Testis (tissue), 3 donors: Measurements from ENCODE around the gene PTPN2. TPM values are rescaled to one million over a fixed set of nuclear protein-coding genes. Genes with fewer than 3 reads are reported as not detected.

Experiments
- DNase-seq: peaks from one replicate; pipeline ENCODE4 v3.0.0-alpha.2; 2019
- H3K27ac ChIP-seq, 2 donors: fragments of 200-600 bp; sonication (generic); one replicate each; pipeline ENCODE4 v1.5.1; 2019
- H3K27me3 ChIP-seq: fragments of 200-600 bp; sonication (generic); one replicate; pipeline ENCODE4 v1.5.1; 2019
- H3K36me3 ChIP-seq: fragments of 200-600 bp; sonication (generic); one replicate; pipeline ENCODE4 v1.5.1; 2017; ENCODE audit warnings: low read depth; ENCODE audit errors: missing control alignments
- H3K4me1 ChIP-seq: fragments of 200-600 bp; sonication (generic); one replicate; pipeline ENCODE4 v1.5.1; 2019
- H3K4me3 ChIP-seq, 2 donors: fragments of 200-600 bp; sonication (generic); one replicate each; pipeline ENCODE4 v1.5.1; 2017 to 2019
- H3K9me3 ChIP-seq: fragments of 200-600 bp; sonication (generic); one replicate; pipeline ENCODE4 v1.5.1; 2017
- POLR2A ChIP-seq: fragments of 450-650 bp; IDR thresholded peaks from one replicate; pipeline ENCODE4 v1.6.1; 2017; ENCODE audit warnings: antibody characterized with exemption, mild to moderate bottlenecking, moderate library complexity
- WGBS, 2 donors: methylation state at CpG; one replicate each; pipeline ENCODE4 v1.1.5; 2018; 5-methylcytosine and 5-hydroxymethylcytosine counted together
- intact Hi-C: fragments of 100-400 bp; cut with DNase I; formaldehyde crosslinking; loops from one replicate; pipeline ENCODE4 v1.15.1; 2023; ENCODE audit warnings: low total_unique reads
- polyA plus RNA-seq: library from polyadenylated mRNA; stranded (reverse); fragments of 350-450 nt; fragmentation: Illumina TruSeq; extraction: RNeasy Lipid Tissue Mini Kit (QIAGEN cat#74804); gene quantifications from one replicate; pipeline ENCODE4 v1.2.3, GENCODE V29; 2014; ENCODE audit warnings: low read depth, low replicate concordance; ENCODE audit not compliant: insufficient read depth
- total RNA-seq, 2 donors: library from RNA; depleted of rRNA; stranded (reverse); fragments of >200 nt; gene quantifications; one replicate each; pipeline ENCODE4 v1.2.3, GENCODE V29; 2016
- TF ChIP-seq, protein P1 (sequence below), 3 experiments: fragments of 450-650 bp in 2 of 3; fragments of 200-600 bp in 1 of 3; sonication (generic) in 1 of 3; IDR thresholded peaks; one replicate each; pipeline ENCODE4 v1.5.1; 2016 to 2019; ENCODE audit warnings: antibody characterized with exemption in 3 of 3, mild to moderate bottlenecking in 2 of 3, moderate library complexity in 1 of 3

PTPN2 gene
- total and polyA plus RNA-seq, 3 donors from 2014 or later = 24.5 to 41.5 (median 37.4) TPM

DNA sequence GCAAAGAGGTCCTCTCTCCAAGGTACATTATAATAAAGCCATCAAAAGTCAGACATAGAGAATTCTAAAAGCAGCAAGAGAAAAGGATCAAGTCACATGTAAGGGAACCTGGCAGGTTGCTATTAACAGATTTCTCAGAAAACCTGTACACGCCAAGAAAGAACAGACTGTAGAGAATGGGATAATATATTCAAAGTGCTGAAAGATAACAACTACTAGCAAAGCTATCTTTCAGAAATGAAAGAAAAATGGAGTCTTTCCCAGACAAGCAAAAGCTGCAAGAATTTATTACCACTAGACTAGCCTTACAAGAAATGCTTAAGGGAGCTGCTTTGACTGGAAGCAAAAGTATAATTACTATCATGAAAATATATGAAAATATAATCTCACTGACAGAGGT lies 81.5 kb downstream of the PTPN2 start:
- TF ChIP-seq, protein P1, sequence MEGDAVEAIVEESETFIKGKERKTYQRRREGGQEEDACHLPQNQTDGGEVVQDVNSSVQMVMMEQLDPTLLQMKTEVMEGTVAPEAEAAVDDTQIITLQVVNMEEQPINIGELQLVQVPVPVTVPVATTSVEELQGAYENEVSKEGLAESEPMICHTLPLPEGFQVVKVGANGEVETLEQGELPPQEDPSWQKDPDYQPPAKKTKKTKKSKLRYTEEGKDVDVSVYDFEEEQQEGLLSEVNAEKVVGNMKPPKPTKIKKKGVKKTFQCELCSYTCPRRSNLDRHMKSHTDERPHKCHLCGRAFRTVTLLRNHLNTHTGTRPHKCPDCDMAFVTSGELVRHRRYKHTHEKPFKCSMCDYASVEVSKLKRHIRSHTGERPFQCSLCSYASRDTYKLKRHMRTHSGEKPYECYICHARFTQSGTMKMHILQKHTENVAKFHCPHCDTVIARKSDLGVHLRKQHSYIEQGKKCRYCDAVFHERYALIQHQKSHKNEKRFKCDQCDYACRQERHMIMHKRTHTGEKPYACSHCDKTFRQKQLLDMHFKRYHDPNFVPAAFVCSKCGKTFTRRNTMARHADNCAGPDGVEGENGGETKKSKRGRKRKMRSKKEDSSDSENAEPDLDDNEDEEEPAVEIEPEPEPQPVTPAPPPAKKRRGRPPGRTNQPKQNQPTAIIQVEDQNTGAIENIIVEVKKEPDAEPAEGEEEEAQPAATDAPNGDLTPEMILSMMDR (IDR thresholded peaks at IDR 0.05) = no peak
- no peak for TF ChIP-seq POLR2A
- DNase-seq = no peak
- no peak overlapping the region for H3K27ac ChIP-seq
- H3K4me3 ChIP-seq = no peak overlapping the region
- no peaks in the 10 kb centered on the region for H3K36me3 ChIP-seq
- WGBS, 2 donors = 97 to 100% methylated on average over 1 of the region's 1 CpG
- intact Hi-C loops = no loop called here
- no peaks in the 10 kb centered on the region for H3K27me3 ChIP-seq
- H3K9me3 ChIP-seq = no peaks in the 10 kb centered on the region
- H3K4me1 ChIP-seq = no peaks in the 10 kb centered on the region

DNA sequence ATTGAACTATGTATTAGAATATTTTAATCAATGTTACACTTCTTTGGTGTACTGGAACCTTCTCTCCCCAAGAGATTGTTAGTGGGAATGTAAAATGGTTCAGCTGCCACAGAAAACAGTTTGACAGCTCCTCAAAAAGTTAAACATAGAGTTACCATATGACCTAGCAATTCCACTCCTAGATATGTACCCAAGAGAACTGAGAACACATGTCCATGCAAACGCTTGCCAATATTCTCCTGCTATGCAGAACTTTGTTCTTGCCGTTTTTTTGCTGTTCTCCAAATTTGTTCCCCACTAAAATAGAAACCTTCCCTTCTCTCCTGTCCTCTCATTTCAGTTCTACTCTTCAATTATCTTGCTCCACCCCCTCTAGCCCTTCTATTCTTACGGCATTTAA lies 87.6 kb downstream of the PTPN2 start:
- Histone ChIP-seq H3K36me3 (no peaks in the 10 kb centered on the region), H3K27me3 (no peaks in the 10 kb centered on the region)
- intact Hi-C loops = no loop called here

DNA sequence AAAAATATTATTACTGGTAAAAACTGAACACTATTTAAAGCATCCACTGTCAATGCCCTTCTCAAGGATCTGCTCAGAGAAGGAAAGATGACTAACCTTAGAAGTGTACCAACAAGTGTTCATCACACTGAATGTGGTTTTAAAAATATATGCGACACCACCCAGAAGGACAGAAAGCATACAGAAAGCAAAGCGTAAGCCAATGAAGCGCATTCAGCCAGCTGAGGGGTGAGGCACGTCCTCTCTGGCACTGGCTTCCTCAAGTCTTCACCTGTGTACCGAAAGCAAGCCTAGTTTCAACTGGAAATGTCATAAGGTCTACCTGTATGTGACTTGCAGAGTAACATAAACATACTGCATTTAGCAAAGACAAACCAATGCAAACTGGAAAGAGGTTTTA lies 92.4 kb downstream of the PTPN2 start:
- no peaks in the 10 kb centered on the region for H3K27me3 ChIP-seq
- H3K4me1 ChIP-seq = no peaks in the 10 kb centered on the region
- DNase-seq = no peak
- H3K27ac ChIP-seq = no peak overlapping the region
- 95 to 98% methylated on average over 5 of the region's 5 CpGs for WGBS, 2 donors
- TF ChIP-seq, protein P1 (IDR thresholded peaks at IDR 0.05) = no peak
- no peak for TF ChIP-seq POLR2A
- no peaks in the 10 kb centered on the region for H3K9me3 ChIP-seq
- H3K4me3 ChIP-seq = no peak overlapping the region
- no peaks in the 10 kb centered on the region for H3K36me3 ChIP-seq
- intact Hi-C loops = no loop called here

More for the DNA sequence above, 87.6 kb downstream of the PTPN2 start:
- 72 to 85% methylated on average over 3 of the region's 3 CpGs for WGBS, 2 donors
- Histone ChIP-seq H3K9me3 (no peaks in the 10 kb centered on the region), H3K4me3 (no peak overlapping the region), H3K4me1 (no peaks in the 10 kb centered on the region), H3K27ac (no peak overlapping the region)
- TF ChIP-seq, protein P1 (IDR thresholded peaks at IDR 0.05) = no peak
- TF ChIP-seq POLR2A = no peak
- DNase-seq = no peak

DNA sequence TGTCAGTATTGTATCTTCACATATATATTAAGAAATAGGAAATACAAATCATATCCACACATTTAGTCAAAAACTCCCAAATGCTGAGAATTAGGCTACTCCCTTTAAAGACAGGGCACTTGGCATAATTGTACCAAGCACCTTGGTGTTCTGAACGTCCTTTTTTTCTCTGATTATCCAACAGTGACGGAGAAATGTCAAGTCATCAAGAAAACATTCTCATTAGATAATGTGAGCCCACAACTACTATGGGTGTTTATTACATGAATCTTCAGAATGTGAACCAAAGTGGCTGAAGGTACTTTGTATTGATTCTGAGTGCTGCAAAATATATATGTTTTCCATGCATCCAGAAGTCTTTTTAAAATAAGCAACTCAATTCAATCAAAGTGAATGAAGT lies 97.4 kb downstream of the PTPN2 start:
- Histone ChIP-seq H3K27me3 (no peaks in the 10 kb centered on the region), H3K9me3 (no peaks in the 10 kb centered on the region), H3K4me3 (no peak overlapping the region), H3K36me3 (no peaks in the 10 kb centered on the region), H3K27ac (no peak overlapping the region), H3K4me1 (no peaks in the 10 kb centered on the region)
- 84 to 96% methylated on average over 2 of the region's 2 CpGs for WGBS, 2 donors
- intact Hi-C loops = no loop called here
- TF ChIP-seq POLR2A = no peak
- TF ChIP-seq, protein P1 (IDR thresholded peaks at IDR 0.05) = no peak
- no peak for DNase-seq

DNA sequence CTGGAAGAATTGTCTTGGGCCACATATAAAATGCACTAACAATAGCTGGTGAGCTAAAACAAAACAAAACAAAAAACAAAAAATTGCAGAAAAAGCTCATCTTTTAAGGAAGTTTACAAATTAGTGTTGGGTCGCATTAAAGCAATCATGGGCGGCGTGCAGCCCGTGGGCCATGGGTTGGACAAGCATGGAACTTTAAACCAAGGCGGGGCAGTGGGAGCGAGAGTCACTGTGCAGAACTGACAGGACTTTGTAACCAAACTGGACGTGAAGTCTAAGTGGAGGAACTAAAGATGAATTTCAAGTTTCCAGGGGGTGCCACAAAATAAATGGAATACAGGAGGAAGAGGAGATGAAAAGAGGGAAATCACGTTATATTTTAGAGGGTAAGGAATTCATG lies 100.5 kb downstream of the PTPN2 start:
- Histone ChIP-seq H3K27me3 (no peaks in the 10 kb centered on the region), H3K36me3 (no peaks in the 10 kb centered on the region), H3K9me3 (no peaks in the 10 kb centered on the region), H3K27ac (no peak overlapping the region), H3K4me1 (no peaks in the 10 kb centered on the region), H3K4me3 (no peak overlapping the region)
- no peak for TF ChIP-seq POLR2A
- TF ChIP-seq, protein P1 (IDR thresholded peaks at IDR 0.05) = no peak
- 87 to 88% methylated on average over 8 of the region's 8 CpGs for WGBS, 2 donors
- intact Hi-C loops = no loop called here
- DNase-seq = no peak
